Fibroblast of lung (primary cell): ENCODE results near the gene INPP5A.

Source experiments
- CTCF ChIP-seq, 2 donors: IDR thresholded peaks in 1 of 2; conservative IDR thresholded peaks in 1 of 2; 1 replicate in 1 of 2; 2 replicates in 1 of 2; pipeline ENCODE4 v1.5.1; 2011 to 2012; ENCODE audit warnings: low read length in 2 of 2, control low read depth in 1 of 2, inconsistent platforms in 1 of 2, low read depth in 1 of 2, mild to moderate bottlenecking in 1 of 2
- EZH2 ChIP-seq: IDR thresholded peaks from 2 replicates; pipeline ENCODE4 v1.5.1; 2012; ENCODE audit warnings: low read length, control low read depth, mild to moderate bottlenecking; ENCODE audit errors: missing control alignments

GRCh38 chr10:132640326-132641125, 102.9 kb downstream of the INPP5A start:
- TF ChIP-seq CTCF (conservative IDR thresholded peaks at IDR 0.05 in 1 of 2, IDR thresholded peaks at IDR 0.05 in 1 of 2; ENCODE audit: low read depth in 1 of 2, low read length in 2 of 2) (no peak), EZH2 (no peak)
